ENCODE measurements around the gene CLDN19.

- TF ChIP-seq EZH2 (IDR thresholded peaks at IDR 0.05), result no peak
- peak; percentile 74 for TF ChIP-seq CTCF (IDR thresholded peaks at IDR 0.05)
Measured at GRCh38 chr1:42756956-42757891, 17.2 kb upstream of the CLDN19 start.

Data from neural progenitor cell (in vitro differentiated cells).